ENCODE data around the gene TIPIN. TPM values are rescaled to one million over a fixed set of nuclear protein-coding genes. Genes with fewer than 3 reads are reported as not detected.
"Not testable (repeated sequence)": the region's sequence is repeated elsewhere in the genome, so short reads cannot be mapped to it uniquely, and the experiment has no call there.

The TIPIN gene
- total RNA-seq, 2 experiments from 2014 or later, result 3.7 to 3.9 TPM

DNA sequence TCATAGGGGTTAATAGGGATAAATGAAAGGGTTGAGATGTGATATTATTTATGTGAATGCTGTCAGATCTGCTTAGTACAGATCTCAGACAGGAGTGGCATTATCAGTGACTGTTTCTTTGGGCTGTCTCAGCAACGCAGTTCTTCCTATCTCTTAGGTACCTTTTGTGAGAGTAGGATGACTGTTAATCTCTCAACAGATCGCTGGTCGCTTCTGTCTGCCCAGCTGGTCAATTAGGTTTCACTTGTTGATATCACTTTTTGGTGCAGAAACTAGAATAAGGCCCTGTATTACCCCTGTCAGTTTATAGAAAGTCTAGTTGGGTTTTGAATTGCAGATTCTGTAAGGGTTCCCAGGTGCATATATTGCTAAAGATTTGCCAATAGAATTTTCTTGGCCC is 46.7 kb downstream of the TIPIN start:
- no peaks in the 10 kb centered on the region for H3K9me3 ChIP-seq (ENCODE audit: control insufficient read depth in 1 of 2, insufficient read depth in 1 of 2, low read length in 2 of 2)
- ATAC-seq (ENCODE audit: poor library complexity) (no peak), DNase-seq (no peak)
- Mint-ChIP-seq H3K4me1 (ENCODE audit: low read depth) (no peaks in the 10 kb centered on the region), H3K27me3 (no peaks in the 10 kb centered on the region), H3K27ac (no peak overlapping the region), H3K36me3 (ENCODE audit: low read depth) (peaks cover 91% of the 10 kb centered on the region), H3K4me3 (no peak overlapping the region), H3K9me3 (no peaks in the 10 kb centered on the region)
- intact Hi-C loops (cut with DNase I, micrococcal nuclease), result no loop called here
- H3K27ac ChIP-seq (ENCODE audit: low read depth in 1 of 2, low read length in 2 of 2), result no peak overlapping the region
- H3K36me3 ChIP-seq (ENCODE audit: insufficient read depth, low read length), result peaks cover 78% of the 10 kb centered on the region
- no peak overlapping the region for H3K4me3 ChIP-seq (ENCODE audit: low read length)
- POLR2A ChIA-PET, result no interaction called here
- TF ChIP-seq, protein P1, sequence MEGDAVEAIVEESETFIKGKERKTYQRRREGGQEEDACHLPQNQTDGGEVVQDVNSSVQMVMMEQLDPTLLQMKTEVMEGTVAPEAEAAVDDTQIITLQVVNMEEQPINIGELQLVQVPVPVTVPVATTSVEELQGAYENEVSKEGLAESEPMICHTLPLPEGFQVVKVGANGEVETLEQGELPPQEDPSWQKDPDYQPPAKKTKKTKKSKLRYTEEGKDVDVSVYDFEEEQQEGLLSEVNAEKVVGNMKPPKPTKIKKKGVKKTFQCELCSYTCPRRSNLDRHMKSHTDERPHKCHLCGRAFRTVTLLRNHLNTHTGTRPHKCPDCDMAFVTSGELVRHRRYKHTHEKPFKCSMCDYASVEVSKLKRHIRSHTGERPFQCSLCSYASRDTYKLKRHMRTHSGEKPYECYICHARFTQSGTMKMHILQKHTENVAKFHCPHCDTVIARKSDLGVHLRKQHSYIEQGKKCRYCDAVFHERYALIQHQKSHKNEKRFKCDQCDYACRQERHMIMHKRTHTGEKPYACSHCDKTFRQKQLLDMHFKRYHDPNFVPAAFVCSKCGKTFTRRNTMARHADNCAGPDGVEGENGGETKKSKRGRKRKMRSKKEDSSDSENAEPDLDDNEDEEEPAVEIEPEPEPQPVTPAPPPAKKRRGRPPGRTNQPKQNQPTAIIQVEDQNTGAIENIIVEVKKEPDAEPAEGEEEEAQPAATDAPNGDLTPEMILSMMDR (IDR thresholded peaks at IDR 0.05), result no peak
- no peaks in the 10 kb centered on the region for H3K4me1 ChIP-seq (ENCODE audit: insufficient read depth, low read length)
- H3K27me3 ChIP-seq (ENCODE audit: control insufficient read depth in 1 of 2, insufficient read depth in 2 of 2, low read length in 2 of 2), result no peaks in the 10 kb centered on the region
- CTCF ChIA-PET, result no interaction called here

DNA sequence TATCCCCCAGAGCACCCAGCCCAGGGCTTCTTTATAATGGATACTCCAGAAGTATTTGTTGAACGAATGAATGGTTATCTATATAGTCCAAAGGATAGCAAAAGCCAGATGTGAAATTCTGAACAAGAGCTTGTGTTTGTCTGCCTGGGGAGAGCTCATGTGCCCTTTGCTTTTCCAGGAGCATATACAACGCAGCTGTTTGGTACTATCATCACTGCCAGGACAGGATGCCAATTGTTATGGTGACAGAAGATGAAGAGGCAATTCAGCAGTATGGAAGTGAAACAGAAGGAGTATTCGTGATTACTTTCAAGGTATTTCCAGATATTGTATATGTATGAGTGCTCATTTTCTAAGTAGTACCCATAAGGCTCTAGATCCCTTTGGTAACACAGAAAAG is 48.0 kb downstream of the TIPIN start:
- H3K27ac Mint-ChIP-seq, result no peak overlapping the region
- peaks cover 67% of the 10 kb centered on the region for H3K36me3 ChIP-seq (ENCODE audit: insufficient read depth, low read length)
- no peak overlapping the region for H3K27ac ChIP-seq (ENCODE audit: low read depth in 1 of 2, low read length in 2 of 2)
- ChIA-PET CTCF (no interaction called here), POLR2A (interaction anchor here (1.1 kb wide), 1 partner anchor 724 kb away, joined by 3 read pairs; no protein-coding TSS in a partner anchor)
- H3K9me3 ChIP-seq (ENCODE audit: control insufficient read depth in 1 of 2, insufficient read depth in 1 of 2, low read length in 2 of 2), result no peaks in the 10 kb centered on the region
- peaks cover 83% of the 10 kb centered on the region for H3K36me3 Mint-ChIP-seq (ENCODE audit: low read depth)
- TF ChIP-seq, protein P1 (IDR thresholded peaks at IDR 0.05), result no peak
- no peaks in the 10 kb centered on the region for H3K9me3 Mint-ChIP-seq
- no peak overlapping the region for H3K4me3 ChIP-seq (ENCODE audit: low read length)
- no peaks in the 10 kb centered on the region for H3K27me3 Mint-ChIP-seq
- ATAC-seq (ENCODE audit: poor library complexity) (no peak), DNase-seq (no peak)
- no peaks in the 10 kb centered on the region for H3K27me3 ChIP-seq (ENCODE audit: control insufficient read depth in 1 of 2, insufficient read depth in 2 of 2, low read length in 2 of 2)
- no peak overlapping the region for H3K4me3 Mint-ChIP-seq
- no peaks in the 10 kb centered on the region for H3K4me1 ChIP-seq (ENCODE audit: insufficient read depth, low read length)
- intact Hi-C loops (cut with DNase I, micrococcal nuclease), result no loop called here
- H3K4me1 Mint-ChIP-seq (ENCODE audit: low read depth), result no peaks in the 10 kb centered on the region

DNA sequence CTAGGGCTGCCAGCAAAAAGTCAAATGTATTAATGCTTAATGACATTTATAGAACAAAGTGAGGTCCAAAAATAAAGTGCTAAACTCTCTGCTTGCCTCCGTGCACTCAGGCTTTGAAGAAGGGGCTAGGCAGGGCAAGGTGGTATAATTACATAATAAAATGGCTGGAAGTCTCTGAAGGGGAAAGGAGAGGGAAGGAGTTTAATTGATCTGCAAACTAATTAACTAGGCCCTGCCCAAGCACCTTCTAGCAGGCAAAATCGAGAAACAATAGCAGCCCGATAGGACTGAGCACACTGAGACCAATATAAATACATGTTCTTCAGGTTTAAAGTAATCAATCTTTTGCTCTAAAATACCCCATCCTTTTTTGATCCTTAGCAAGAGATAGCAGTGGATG is 50.1 kb downstream of the TIPIN start:
- H3K27me3 Mint-ChIP-seq, result no peaks in the 10 kb centered on the region
- Histone ChIP-seq H3K9me3 (ENCODE audit: control insufficient read depth in 1 of 2, insufficient read depth in 1 of 2, low read length in 2 of 2) (no peaks in the 10 kb centered on the region), H3K4me1 (ENCODE audit: insufficient read depth, low read length) (peaks cover 3% of the 10 kb centered on the region), H3K36me3 (ENCODE audit: insufficient read depth, low read length) (peaks cover 50% of the 10 kb centered on the region), H3K4me3 (ENCODE audit: low read length) (no peak overlapping the region), H3K27me3 (ENCODE audit: control insufficient read depth in 1 of 2, insufficient read depth in 2 of 2, low read length in 2 of 2) (no peaks in the 10 kb centered on the region), H3K27ac (ENCODE audit: low read depth in 1 of 2, low read length in 2 of 2) (no peak overlapping the region)
- ATAC-seq (ENCODE audit: poor library complexity), result no peak
- intact Hi-C loops (cut with DNase I, micrococcal nuclease), result no loop called here
- no peak overlapping the region for H3K27ac Mint-ChIP-seq
- H3K36me3 Mint-ChIP-seq (ENCODE audit: low read depth), result peaks cover 80% of the 10 kb centered on the region
- TF ChIP-seq, protein P1 (IDR thresholded peaks at IDR 0.05), result no peak
- no peak overlapping the region for H3K4me3 Mint-ChIP-seq
- POLR2A ChIA-PET, result no interaction called here
- CTCF ChIA-PET, result no interaction called here
- DNase-seq, result no peak
- peaks cover 11% of the 10 kb centered on the region for H3K4me1 Mint-ChIP-seq (ENCODE audit: low read depth)
- no peaks in the 10 kb centered on the region for H3K9me3 Mint-ChIP-seq

DNA sequence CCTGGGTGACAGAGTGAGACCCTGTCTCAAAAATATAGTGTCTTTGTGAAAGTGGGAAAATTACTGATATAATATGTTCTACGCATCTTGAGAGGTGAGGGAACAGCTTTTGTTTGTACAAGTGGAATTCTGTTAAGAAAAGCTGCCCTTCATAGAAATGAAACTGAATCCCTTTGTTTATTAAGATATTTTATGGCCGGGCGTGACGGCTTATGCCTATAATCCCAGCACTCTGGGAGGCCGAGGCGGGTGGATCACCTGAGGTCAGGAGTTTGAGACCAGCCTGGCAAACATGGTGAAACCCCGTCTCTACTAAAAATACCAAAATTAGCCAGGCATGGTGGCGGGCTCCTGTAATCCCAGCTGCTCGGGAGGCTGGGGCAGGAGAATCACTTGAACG is 52.1 kb downstream of the TIPIN start:
- H3K27me3 Mint-ChIP-seq; H3K4me3 ChIP-seq (ENCODE audit: low read length); H3K27me3 ChIP-seq (ENCODE audit: control insufficient read depth in 1 of 2, insufficient read depth in 2 of 2, low read length in 2 of 2); DNase-seq; POLR2A ChIA-PET; intact Hi-C loops (cut with DNase I, micrococcal nuclease); ATAC-seq (ENCODE audit: poor library complexity); H3K27ac ChIP-seq (ENCODE audit: low read depth in 1 of 2, low read length in 2 of 2); H3K4me1 ChIP-seq (ENCODE audit: insufficient read depth, low read length); H3K9me3 Mint-ChIP-seq; H3K9me3 ChIP-seq (ENCODE audit: control insufficient read depth in 1 of 2, insufficient read depth in 1 of 2, low read length in 2 of 2); H3K27ac Mint-ChIP-seq; CTCF ChIA-PET; H3K4me3 Mint-ChIP-seq: not testable (repeated sequence)
- peaks cover 36% of the 10 kb centered on the region for H3K36me3 ChIP-seq (ENCODE audit: insufficient read depth, low read length)
- peaks cover 17% of the 10 kb centered on the region for H3K4me1 Mint-ChIP-seq (ENCODE audit: low read depth)
- H3K36me3 Mint-ChIP-seq (ENCODE audit: low read depth), result peaks cover 76% of the 10 kb centered on the region

All from CD4-positive, alpha-beta T cell (primary cell).